Endothelial cell of umbilical vein (primary cell): Measurements from ENCODE around the gene KIAA2012. TPM values are rescaled to one million over a fixed set of nuclear protein-coding genes. Genes with fewer than 3 reads are reported as not detected.

Experiments used
- BruUV-seq: library from RNA; stranded (reverse); fragments of 400-500 nt; replicated peaks from 2 replicates; lab custom pipeline; 2021; lab: Mats Ljungman, UMichigan
- CTCF ChIA-PET: fragments of 300-600, 350-600 bp; sonication (Branson Sonifier 250); formaldehyde crosslinking; loops from one replicate; lab custom pipeline; 2021; ENCODE audit warnings: antibody characterized with exemption, inconsistent platforms; lab: Charles Lee
- POLR2A ChIA-PET: fragments of 300-600, 350-600 bp; sonication (Branson Sonifier 250); formaldehyde crosslinking; loops from one replicate; lab custom pipeline; 2021; ENCODE audit warnings: antibody characterized with exemption, inconsistent platforms; lab: Charles Lee
- DNase-seq: peaks from one replicate; pipeline ENCODE4 v3.0.0-alpha.2; 2011; ENCODE audit warnings: low read depth, low spot score
- FAIRE-seq: peaks from 2 replicates; lab custom pipeline; 2011; peaks lifted over from hg19 to GRCh38; lab: Jason Lieb, UNC
- H2AFZ ChIP-seq: 2 replicates; pipeline ENCODE4 v1.6.0; 2012; ENCODE audit warnings: low read depth, low read length, control low read depth, inconsistent platforms
- H3K27ac ChIP-seq: 2 replicates; pipeline ENCODE4 v1.5.1; 2011; ENCODE audit warnings: low read depth, mild to moderate bottlenecking, control low read depth, low read length, moderate library complexity; ENCODE audit not compliant: insufficient read depth
- H3K27me3 ChIP-seq, 2 experiments: 2 replicates each; pipeline versions ENCODE4 v1.6.0 to v1.6.1; 2011; ENCODE audit warnings: low read length in 2 of 2, mixed read lengths in 1 of 2; ENCODE audit not compliant: control insufficient read depth in 2 of 2, insufficient read depth in 2 of 2
- H3K36me3 ChIP-seq, 2 experiments: 2 replicates in 1 of 2; 3 replicates in 1 of 2; pipeline ENCODE4 v1.5.1; 2011; ENCODE audit warnings: low read length in 2 of 2, mild to moderate bottlenecking in 1 of 2, moderate library complexity in 1 of 2; ENCODE audit not compliant: control insufficient read depth in 2 of 2, insufficient read depth in 2 of 2; ENCODE audit errors: extremely low read depth in 1 of 2
- H3K4me1 ChIP-seq: 3 replicates; pipeline ENCODE4 v1.5.1; 2011; ENCODE audit warnings: mild to moderate bottlenecking, low read length; ENCODE audit not compliant: control insufficient read depth, insufficient read depth; ENCODE audit errors: extremely low read depth
- H3K4me2 ChIP-seq: 2 replicates; pipeline ENCODE4 v1.6.1; 2011; ENCODE audit warnings: low read length, control low read depth, mixed read lengths; ENCODE audit not compliant: insufficient read depth
- H3K4me3 ChIP-seq, 3 experiments: fragments of 200-600 bp in 1 of 3; sonication (generic), shearing (Covaris generic) in 1 of 3; replicated peaks in 1 of 3; 2 replicates each; pipeline ENCODE4 v1.5.1; 2011 to 2016; ENCODE audit warnings: control low read depth in 3 of 3, low read length in 3 of 3, mild to moderate bottlenecking in 2 of 3, inconsistent platforms in 1 of 3, low read depth in 1 of 3, moderate library complexity in 1 of 3; ENCODE audit not compliant: insufficient read depth in 1 of 3
- H3K79me2 ChIP-seq: 2 replicates; pipeline ENCODE4 v1.6.0; 2012; ENCODE audit warnings: low read length, inconsistent platforms; ENCODE audit not compliant: control insufficient read depth, insufficient read depth
- H3K9ac ChIP-seq: replicated peaks from 2 replicates; pipeline ENCODE3; 2011; ENCODE audit warnings: low read length, control low read depth; ENCODE audit not compliant: insufficient read depth; ENCODE audit errors: extremely low read depth
- H3K9me1 ChIP-seq: replicated peaks from 3 replicates; pipeline ENCODE4 v1.6.0; 2011; ENCODE audit warnings: mild to moderate bottlenecking, low read length; ENCODE audit not compliant: control insufficient read depth, insufficient read depth; ENCODE audit errors: extremely low read depth
- H3K9me3 ChIP-seq: replicated peaks from 2 replicates; pipeline ENCODE4 v1.5.1; 2012; ENCODE audit warnings: low read length, inconsistent platforms; ENCODE audit not compliant: control insufficient read depth, insufficient read depth
- H4K20me1 ChIP-seq: replicated peaks from 2 replicates; pipeline ENCODE3; 2011; ENCODE audit warnings: mild to moderate bottlenecking, low read length; ENCODE audit not compliant: control insufficient read depth, insufficient read depth; ENCODE audit errors: extremely low read depth
- EZH2 ChIP-seq: IDR thresholded peaks from 2 replicates; pipeline ENCODE4 v1.6.1; 2012; ENCODE audit warnings: borderline replicate concordance, low read depth, mild to moderate bottlenecking, moderate library complexity, low read length, inconsistent platforms; ENCODE audit not compliant: severe bottlenecking
- FOS ChIP-seq: IDR thresholded peaks from 2 replicates; pipeline ENCODE4 v1.6.1; 2011; ENCODE audit warnings: mild to moderate bottlenecking, low read length, moderate library complexity, borderline replicate concordance; ENCODE audit not compliant: insufficient read depth
- GATA2 ChIP-seq: IDR thresholded peaks from 2 replicates; pipeline ENCODE4 v1.7.0; 2011; ENCODE audit warnings: low read depth, mild to moderate bottlenecking, moderate library complexity, mixed read lengths, low read length; ENCODE audit not compliant: insufficient read length, insufficient read depth
- JUN ChIP-seq: IDR thresholded peaks from 2 replicates; pipeline ENCODE4 v1.6.1; 2011; ENCODE audit warnings: borderline replicate concordance, low read depth; ENCODE audit not compliant: insufficient read length, insufficient read depth
- MYC ChIP-seq: IDR thresholded peaks from one replicate; pipeline ENCODE4 v1.6.1; 2011; ENCODE audit warnings: mild to moderate bottlenecking, low read depth, low read length
- POLR2A ChIP-seq: IDR thresholded peaks from 2 replicates; pipeline ENCODE4 v1.6.1; 2012; ENCODE audit warnings: low read depth, mild to moderate bottlenecking, control low read depth, low read length
- POLR2AphosphoS5 ChIP-seq: IDR thresholded peaks from 2 replicates; pipeline ENCODE4 v1.6.1; 2012; ENCODE audit warnings: low read depth, mild to moderate bottlenecking, control low read depth, low read length, moderate library complexity; ENCODE audit not compliant: insufficient read depth
- dilution Hi-C: fragments of 300-500 bp; cut with MboI; formaldehyde crosslinking; loops from one replicate; pipeline ENCODE4 v1.15.0; 2019; ENCODE audit warnings: low sequenced_read_pairs; ENCODE audit not compliant: extremely low pct_ligation_motif_present
- intact Hi-C: fragments of 100-400 bp; cut with micrococcal nuclease; formaldehyde crosslinking; loops from one replicate; pipeline ENCODE4 v1.10.0; 2022
- polyA plus RNA-seq, 4 experiments: library from polyadenylated mRNA; depleted of rRNA in 3 of 4; stranded (reverse) in 3 of 4; unstranded in 1 of 4; fragments of >200 nt; gene quantifications; 2 replicates each; pipeline versions ENCODE4 v1.2.1 to v1.2.3, GENCODE V29; 2011 to 2012; ENCODE audit warnings: missing spikeins in 1 of 4
- total RNA-seq: library from RNA; stranded (reverse); gene quantifications from 2 replicates; pipeline ENCODE4 v1.2.3, GENCODE V29; 2021
- TF ChIP-seq, protein P1 (sequence below), 2 donors: IDR thresholded peaks; 1 replicate in 1 of 2; 2 replicates in 1 of 2; pipeline ENCODE4 v1.5.1; 2011; ENCODE audit warnings: low read length in 2 of 2, mild to moderate bottlenecking in 2 of 2, moderate library complexity in 2 of 2, control low read depth in 1 of 2, inconsistent platforms in 1 of 2, low read depth in 1 of 2; ENCODE audit not compliant: insufficient read depth in 1 of 2; ENCODE audit errors: extremely low read depth in 1 of 2
- TF ChIP-seq, protein P2 (sequence below): IDR thresholded peaks from 2 replicates; pipeline ENCODE4 v1.6.1; 2011; ENCODE audit not compliant: insufficient read depth, insufficient read length

KIAA2012 gene
- total and polyA plus RNA-seq, 2 donors (not counting 3 experiments of a cell fraction or from before 2014, with no cell fraction given): not detected

- intact Hi-C loops: no loop called here
Observed at GRCh38 chr2:202157211-202157990, 84.3 kb downstream of the KIAA2012 start.

More at GRCh38 chr2:202157211-202157990, 84.3 kb downstream of the KIAA2012 start:
- Histone ChIP-seq H3K79me2 (no peaks in the 10 kb centered on the region), H4K20me1 (no peaks in the 10 kb centered on the region), H3K36me3 (no peaks in the 10 kb centered on the region), H3K9me3 (no peaks in the 10 kb centered on the region), H3K4me3 (no peak overlapping the region), H2AFZ (no peak overlapping the region), H3K27me3 (peaks cover 4 to 17% of the 10 kb centered on the region in 2 experiments), H3K4me2 (no peak overlapping the region), H3K9ac (no peak overlapping the region), H3K4me1 (no peaks in the 10 kb centered on the region), H3K27ac (no peak overlapping the region), H3K9me1 (no peaks in the 10 kb centered on the region)
- no peak for FAIRE-seq
- POLR2A ChIA-PET: no interaction called here
- CTCF ChIA-PET: no interaction called here
- no peak for DNase-seq
- BruUV-seq: no TSS peak
- TF ChIP-seq POLR2AphosphoS5 (no peak), MYC (no peak), FOS (no peak), JUN (no peak), EZH2 (no peak), POLR2A (no peak), GATA2 (no peak)
- TF ChIP-seq, protein P1, sequence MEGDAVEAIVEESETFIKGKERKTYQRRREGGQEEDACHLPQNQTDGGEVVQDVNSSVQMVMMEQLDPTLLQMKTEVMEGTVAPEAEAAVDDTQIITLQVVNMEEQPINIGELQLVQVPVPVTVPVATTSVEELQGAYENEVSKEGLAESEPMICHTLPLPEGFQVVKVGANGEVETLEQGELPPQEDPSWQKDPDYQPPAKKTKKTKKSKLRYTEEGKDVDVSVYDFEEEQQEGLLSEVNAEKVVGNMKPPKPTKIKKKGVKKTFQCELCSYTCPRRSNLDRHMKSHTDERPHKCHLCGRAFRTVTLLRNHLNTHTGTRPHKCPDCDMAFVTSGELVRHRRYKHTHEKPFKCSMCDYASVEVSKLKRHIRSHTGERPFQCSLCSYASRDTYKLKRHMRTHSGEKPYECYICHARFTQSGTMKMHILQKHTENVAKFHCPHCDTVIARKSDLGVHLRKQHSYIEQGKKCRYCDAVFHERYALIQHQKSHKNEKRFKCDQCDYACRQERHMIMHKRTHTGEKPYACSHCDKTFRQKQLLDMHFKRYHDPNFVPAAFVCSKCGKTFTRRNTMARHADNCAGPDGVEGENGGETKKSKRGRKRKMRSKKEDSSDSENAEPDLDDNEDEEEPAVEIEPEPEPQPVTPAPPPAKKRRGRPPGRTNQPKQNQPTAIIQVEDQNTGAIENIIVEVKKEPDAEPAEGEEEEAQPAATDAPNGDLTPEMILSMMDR (IDR thresholded peaks at IDR 0.05; ENCODE audit: extremely low read depth in 1 of 2, insufficient read depth in 1 of 2, low read depth in 1 of 2, low read length in 2 of 2): no peak
- TF ChIP-seq, protein P2, sequence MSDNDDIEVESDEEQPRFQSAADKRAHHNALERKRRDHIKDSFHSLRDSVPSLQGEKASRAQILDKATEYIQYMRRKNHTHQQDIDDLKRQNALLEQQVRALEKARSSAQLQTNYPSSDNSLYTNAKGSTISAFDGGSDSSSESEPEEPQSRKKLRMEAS: no peak
- dilution Hi-C loops: no loop called here
